ENCODE data around the gene SEPTIN7. TPM values are rescaled to one million over a fixed set of nuclear protein-coding genes. Genes with fewer than 3 reads are reported as not detected.

Gene SEPTIN7
- total and polyA plus RNA-seq, 7 donors: 106 to 142 (median 126) TPM

- WGBS, 3 donors: 70 to 76% (median 71%) methylated on average over 1 of the region's 1 CpG
- Histone ChIP-seq H3K9me3 (no peaks in the 10 kb centered on the region), H3K27me3 (ENCODE audit: insufficient read depth in 3 of 3, low read length in 2 of 3) (no peaks in the 10 kb centered on the region), H3K36me3 (ENCODE audit: insufficient read depth in 1 of 2, low read depth in 1 of 2) (no peaks in the 10 kb centered on the region), H3K4me1 (no peaks in the 10 kb centered on the region), H3K27ac (no peak overlapping the region), H3K4me3 (no peak overlapping the region)
- no peak for TF ChIP-seq CTCF (IDR thresholded peaks at IDR 0.05)
- DNase-seq (no peak), ATAC-seq (no peak)
- intact Hi-C loops (cut with DNase I): no loop called here
Observed at GRCh38 chr7:35776686-35777085, 24.2 kb upstream of the SEPTIN7 start.

- no peaks in the 10 kb centered on the region for H3K36me3 ChIP-seq (ENCODE audit: insufficient read depth in 1 of 2, low read depth in 1 of 2)
- intact Hi-C loops (cut with DNase I): no loop called here
- ATAC-seq (no peak), DNase-seq (no peak)
- no peaks in the 10 kb centered on the region for H3K9me3 ChIP-seq
- no peak for TF ChIP-seq CTCF (IDR thresholded peaks at IDR 0.05)
- no peak overlapping the region for H3K27ac ChIP-seq
- H3K4me1 ChIP-seq: no peaks in the 10 kb centered on the region
- H3K4me3 ChIP-seq: no peak overlapping the region
- H3K27me3 ChIP-seq (ENCODE audit: insufficient read depth in 3 of 3, low read length in 2 of 3): no peaks in the 10 kb centered on the region
Observed at GRCh38 chr7:35777121-35777520, 23.7 kb upstream of the SEPTIN7 start.

- Histone ChIP-seq H3K27me3 (ENCODE audit: insufficient read depth in 3 of 3, low read length in 2 of 3) (no peaks in the 10 kb centered on the region), H3K4me3 (no peak overlapping the region), H3K4me1 (no peaks in the 10 kb centered on the region), H3K9me3 (no peaks in the 10 kb centered on the region), H3K27ac (no peak overlapping the region), H3K36me3 (ENCODE audit: insufficient read depth in 1 of 2, low read depth in 1 of 2) (no peaks in the 10 kb centered on the region)
- ATAC-seq (no peak), DNase-seq (no peak)
- WGBS, 3 donors: 44 to 82% (median 49%) methylated on average over 1 of the region's 1 CpG
- no peak for TF ChIP-seq CTCF (IDR thresholded peaks at IDR 0.05)
- intact Hi-C loops (cut with DNase I): no loop called here
Observed at GRCh38 chr7:35780070-35780469, 20.8 kb upstream of the SEPTIN7 start.

GRCh38 chr7:35781200-35781701 is 19.6 kb upstream of the SEPTIN7 start:
- no peaks in the 10 kb centered on the region for H3K36me3 ChIP-seq (ENCODE audit: insufficient read depth in 1 of 2, low read depth in 1 of 2)
- intact Hi-C loops (cut with DNase I): no loop called here
- no peak for TF ChIP-seq CTCF (IDR thresholded peaks at IDR 0.05)
- DNase-seq (no peak), ATAC-seq (no peak)
- H3K27me3 ChIP-seq (ENCODE audit: insufficient read depth in 3 of 3, low read length in 2 of 3): no peaks in the 10 kb centered on the region
- no peak overlapping the region for H3K27ac ChIP-seq
- H3K9me3 ChIP-seq: no peaks in the 10 kb centered on the region
- no peaks in the 10 kb centered on the region for H3K4me1 ChIP-seq
- no peak overlapping the region for H3K4me3 ChIP-seq
- WGBS, 3 donors: 52 to 71% (median 53%) methylated on average over 3 of the region's 3 CpGs

- Histone ChIP-seq H3K36me3 (ENCODE audit: insufficient read depth in 1 of 2, low read depth in 1 of 2) (no peaks in the 10 kb centered on the region), H3K9me3 (no peaks in the 10 kb centered on the region), H3K27ac (no peak overlapping the region), H3K4me3 (no peak overlapping the region), H3K4me1 (no peaks in the 10 kb centered on the region), H3K27me3 (ENCODE audit: insufficient read depth in 3 of 3, low read length in 2 of 3) (no peaks in the 10 kb centered on the region)
- DNase-seq (no peak), ATAC-seq (no peak)
- TF ChIP-seq CTCF (IDR thresholded peaks at IDR 0.05): no peak
- 93 to 95% (median 93%) methylated on average over 9 of the region's 9 CpGs for WGBS, 3 donors
- intact Hi-C loops (cut with DNase I): no loop called here
Observed at GRCh38 chr7:35781767-35782515, 18.9 kb upstream of the SEPTIN7 start.
